NOMO-1 treated with DMSO at 0.1 percent for 48 hours (cell line): ENCODE data around the gene CCDC102A.
"Not testable (repeated sequence)": the region's sequence is repeated elsewhere in the genome, so short reads cannot be mapped to it uniquely, and the experiment has no call there.

Experiments
- DNase-seq: peaks from one replicate; lab custom pipeline; 2025; ENCODE audit not compliant: unreplicated experiment; lab: John Stamatoyannopoulos, UW

Gene CCDC102A

GRCh38 chr16:57536306-57537193 lies at the start of gene CCDC102A:
Gene CCDC102A (minus strand): TSS chr16:57536571. CDS start chr16:57529177, 7,394 bp downstream.
- DNase-seq = no peak

GRCh38 chr16:57585051-57585687 lies 48.8 kb upstream of the CCDC102A start:
- DNase-seq = no peak

- no peak for DNase-seq
Observed at GRCh38 chr16:57579361-57579665, 42.9 kb upstream of the CCDC102A start.

GRCh38 chr16:57578521-57579360 lies 42.4 kb upstream of the CCDC102A start:
- no peak for DNase-seq

GRCh38 chr16:57577691-57578224 lies 41.4 kb upstream of the CCDC102A start:
- DNase-seq = no peak

GRCh38 chr16:57577214-57577613 lies 40.8 kb upstream of the CCDC102A start:
- no peak for DNase-seq

GRCh38 chr16:57576429-57576870 lies 40.1 kb upstream of the CCDC102A start:
- peak; percentile 42 for DNase-seq

GRCh38 chr16:57575468-57576277 lies 39.3 kb upstream of the CCDC102A start:
- DNase-seq = no peak

- no peak for DNase-seq
Observed at GRCh38 chr16:57574646-57575467, 38.5 kb upstream of the CCDC102A start.

- DNase-seq = no peak
Observed at GRCh38 chr16:57574086-57574485, 37.7 kb upstream of the CCDC102A start.

- DNase-seq = no peak
Observed at GRCh38 chr16:57572978-57573728, 36.8 kb upstream of the CCDC102A start.

- no peak for DNase-seq
Observed at GRCh38 chr16:57571098-57571497, 34.7 kb upstream of the CCDC102A start.

GRCh38 chr16:57570301-57571070 lies 34.1 kb upstream of the CCDC102A start:
- no peak for DNase-seq

- DNase-seq = no peak
Observed at GRCh38 chr16:57569306-57569946, 33.1 kb upstream of the CCDC102A start.

GRCh38 chr16:57568772-57569171 lies 32.4 kb upstream of the CCDC102A start:
- not testable (repeated sequence) for DNase-seq

GRCh38 chr16:57568173-57568678 lies 31.9 kb upstream of the CCDC102A start:
- DNase-seq = no peak

GRCh38 chr16:57567691-57568090 lies 31.3 kb upstream of the CCDC102A start:
- DNase-seq = no peak
